GM23338 (cell line): ENCODE results near the gene ROBO1.

Experiments used
- EZH2 ChIP-seq: fragments of 200-600 bp; sonication (generic); IDR thresholded peaks from one replicate; pipeline ENCODE4 v1.8.0; 2017; ENCODE audit warnings: antibody characterized with exemption, mild to moderate bottlenecking, low read depth; ENCODE audit not compliant: unreplicated experiment
- POLR2AphosphoS5 ChIP-seq: IDR thresholded peaks from 2 replicates; pipeline ENCODE4 v1.6.1; 2016; ENCODE audit warnings: antibody characterized with exemption, low read depth
- TF ChIP-seq, protein P1 (sequence below), 2 experiments: fragments of 200-600 bp in 1 of 2; sonication (generic) in 1 of 2; conservative IDR thresholded peaks; 2 replicates each; pipeline versions ENCODE4 v1.5.1 to v1.6.1; 2016 to 2017; ENCODE audit warnings: antibody characterized with exemption in 2 of 2, low read depth in 2 of 2, mild to moderate bottlenecking in 2 of 2, moderate library complexity in 1 of 2

DNA sequence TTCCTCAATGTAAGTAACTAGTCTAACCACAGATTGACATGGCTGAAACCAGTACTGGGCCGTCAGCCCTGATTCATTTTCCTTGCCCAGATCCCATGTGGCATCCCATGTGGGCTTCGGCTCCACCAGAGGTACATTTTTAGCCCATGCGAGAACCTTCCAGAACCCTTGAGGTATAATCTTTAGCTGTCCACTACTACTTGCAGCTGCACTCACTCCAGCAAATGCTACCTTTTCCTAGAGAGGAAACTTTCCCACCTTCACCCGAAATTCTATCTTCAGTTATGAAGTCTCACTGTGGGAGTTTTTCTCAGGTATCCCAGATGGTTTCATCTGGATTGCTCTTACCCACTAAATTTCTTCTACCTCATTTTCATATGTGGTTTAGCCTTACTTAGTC is 907.2 kb downstream of the ROBO1 start:
- TF ChIP-seq, protein P1, sequence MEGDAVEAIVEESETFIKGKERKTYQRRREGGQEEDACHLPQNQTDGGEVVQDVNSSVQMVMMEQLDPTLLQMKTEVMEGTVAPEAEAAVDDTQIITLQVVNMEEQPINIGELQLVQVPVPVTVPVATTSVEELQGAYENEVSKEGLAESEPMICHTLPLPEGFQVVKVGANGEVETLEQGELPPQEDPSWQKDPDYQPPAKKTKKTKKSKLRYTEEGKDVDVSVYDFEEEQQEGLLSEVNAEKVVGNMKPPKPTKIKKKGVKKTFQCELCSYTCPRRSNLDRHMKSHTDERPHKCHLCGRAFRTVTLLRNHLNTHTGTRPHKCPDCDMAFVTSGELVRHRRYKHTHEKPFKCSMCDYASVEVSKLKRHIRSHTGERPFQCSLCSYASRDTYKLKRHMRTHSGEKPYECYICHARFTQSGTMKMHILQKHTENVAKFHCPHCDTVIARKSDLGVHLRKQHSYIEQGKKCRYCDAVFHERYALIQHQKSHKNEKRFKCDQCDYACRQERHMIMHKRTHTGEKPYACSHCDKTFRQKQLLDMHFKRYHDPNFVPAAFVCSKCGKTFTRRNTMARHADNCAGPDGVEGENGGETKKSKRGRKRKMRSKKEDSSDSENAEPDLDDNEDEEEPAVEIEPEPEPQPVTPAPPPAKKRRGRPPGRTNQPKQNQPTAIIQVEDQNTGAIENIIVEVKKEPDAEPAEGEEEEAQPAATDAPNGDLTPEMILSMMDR (conservative IDR thresholded peaks at IDR 0.05; ENCODE audit: low read depth in 2 of 2), result no peak
- TF ChIP-seq POLR2AphosphoS5 (no peak), EZH2 (no peak)
